Stimulated activated CD8-positive, alpha-beta memory T cell treated with anti-CD3 and anti-CD28 coated beads, Interleukin-2, amount 100 ng/mL, for 48 hours (primary cell): ENCODE data around the gene CPEB3.

Experiments
- DNase-seq, 2 donors: peaks; one replicate each; pipeline ENCODE4 v3.0.0-alpha.2; 2020; ENCODE audit warnings: low read depth in 2 of 2

CPEB3 gene

DNA sequence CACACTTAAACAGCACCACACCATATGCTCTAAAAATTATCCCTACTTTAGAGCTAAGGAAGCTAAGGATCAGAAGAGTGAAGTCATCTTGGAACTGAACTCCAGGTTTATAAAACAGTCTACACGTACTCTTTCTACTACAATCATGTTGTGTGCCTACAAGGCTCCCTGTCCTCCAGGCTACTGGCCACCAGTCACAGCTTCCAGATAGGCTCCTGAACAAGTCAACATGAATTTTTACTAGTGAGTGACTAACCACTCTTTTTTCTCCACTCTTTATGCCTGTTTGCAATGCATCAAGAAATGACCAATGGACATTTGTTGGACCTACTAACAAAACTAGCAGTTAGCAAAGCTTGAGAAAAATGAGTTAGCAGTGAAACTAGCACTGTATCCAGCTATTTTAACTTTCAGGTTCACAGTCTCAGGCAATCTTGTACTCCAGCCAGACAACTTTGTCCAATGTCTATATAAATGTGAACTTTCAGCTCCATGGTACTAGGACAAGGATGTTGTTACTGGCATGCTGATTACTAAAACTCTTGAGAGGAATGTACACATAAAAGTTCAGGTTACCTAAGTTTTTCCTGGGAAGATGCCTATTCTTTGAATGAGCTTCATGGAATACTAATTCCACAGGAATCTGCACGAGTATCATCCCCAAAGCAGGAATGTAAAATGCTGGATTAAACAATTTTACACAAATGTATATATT lies 187.3 kb downstream of the CPEB3 start:
- no peak for DNase-seq

GRCh38 chr10:92102601-92103213 lies 188.2 kb downstream of the CPEB3 start:
- DNase-seq = no peak

- DNase-seq = no peak
These were observed 195.9 kb downstream of the CPEB3 start for GRCh38 chr10:92094960-92095359.

DNA sequence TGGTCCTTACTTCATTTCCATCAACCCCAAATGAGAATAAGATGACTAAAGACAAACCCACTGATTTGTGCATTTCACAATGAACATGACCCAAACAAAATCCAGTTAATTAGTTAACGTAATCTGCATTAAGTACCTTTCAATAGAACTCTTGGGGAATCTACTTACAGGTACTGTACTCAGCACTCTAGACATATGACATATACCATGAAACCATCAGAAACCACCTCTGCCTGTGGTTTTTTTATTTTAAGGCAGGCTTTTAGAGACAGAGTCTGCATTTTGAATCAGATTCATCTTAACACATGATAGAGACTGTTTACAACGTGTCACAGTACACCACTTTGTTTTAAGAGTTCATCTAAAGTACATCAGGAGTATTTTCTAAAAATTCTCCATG lies 198.9 kb downstream of the CPEB3 start:
- no peak for DNase-seq

GRCh38 chr10:92087750-92088395 lies 203.0 kb downstream of the CPEB3 start:
- DNase-seq = peak; percentile 4 to 26

- DNase-seq = no peak
These were observed 208.1 kb downstream of the CPEB3 start for GRCh38 chr10:92082583-92083280.

- no peak for DNase-seq
These were observed 209.2 kb downstream of the CPEB3 start for GRCh38 chr10:92081641-92082040.

GRCh38 chr10:92080244-92080643 lies 210.6 kb downstream of the CPEB3 start:
- DNase-seq = no peak

DNA sequence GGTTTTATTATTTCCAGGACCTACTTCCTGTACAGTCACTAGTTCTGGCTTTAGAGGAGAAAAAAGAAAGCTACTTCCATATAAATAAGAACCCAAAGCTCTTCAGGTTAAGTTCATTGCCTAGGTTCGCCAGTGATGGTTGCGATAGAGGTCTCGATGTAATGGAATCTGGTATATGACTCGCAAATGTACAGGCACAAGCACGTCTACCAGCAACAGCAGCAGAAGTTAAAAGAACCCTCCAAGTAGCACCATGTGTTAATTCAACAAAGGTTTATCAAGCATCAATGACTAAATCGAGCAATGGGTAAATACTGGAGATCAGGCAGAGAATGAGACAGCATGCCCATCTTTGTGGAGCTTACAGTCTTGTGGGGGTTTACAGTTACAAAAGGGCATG lies 211.9 kb downstream of the CPEB3 start:
- DNase-seq = no peak

DNA sequence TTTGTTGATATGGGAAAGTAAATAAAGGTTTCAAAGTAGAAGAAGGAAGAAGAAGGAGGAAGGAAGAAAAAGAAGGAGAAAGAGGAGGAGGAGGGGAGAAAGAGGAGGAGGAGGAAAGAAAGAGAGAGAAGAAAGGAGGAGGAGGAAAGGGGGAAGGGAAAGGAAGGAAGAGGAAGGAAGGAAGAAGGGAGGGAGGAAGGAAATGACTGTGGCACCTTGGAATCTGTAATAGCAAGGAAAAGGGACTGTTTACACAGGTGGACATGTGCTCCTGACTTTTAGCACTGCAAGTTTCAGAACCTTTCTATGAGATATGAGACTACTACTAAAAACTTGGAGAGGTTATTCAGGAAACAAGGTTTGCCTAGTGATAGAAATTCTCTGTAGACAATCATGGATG lies 214.2 kb downstream of the CPEB3 start:
- DNase-seq = no peak

DNA sequence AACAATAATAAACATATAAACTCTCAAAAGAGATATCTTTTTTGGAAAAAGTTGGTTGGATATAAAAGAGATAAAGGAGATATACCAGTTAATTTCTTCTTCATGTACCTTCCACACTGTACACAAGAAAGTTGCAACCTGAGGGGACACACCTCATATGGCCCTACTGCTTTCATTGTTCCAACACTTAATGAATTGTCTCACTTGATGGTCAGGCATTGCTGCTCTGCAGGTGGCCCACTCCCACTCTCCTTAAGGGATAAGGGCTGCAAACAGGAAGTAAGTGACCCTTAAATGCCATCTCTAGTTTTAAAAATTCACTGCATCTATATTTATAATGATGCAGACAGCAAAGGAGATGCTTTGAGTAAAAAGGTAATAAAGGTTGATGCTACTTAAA lies 215.0 kb downstream of the CPEB3 start:
- DNase-seq = no peak

DNA sequence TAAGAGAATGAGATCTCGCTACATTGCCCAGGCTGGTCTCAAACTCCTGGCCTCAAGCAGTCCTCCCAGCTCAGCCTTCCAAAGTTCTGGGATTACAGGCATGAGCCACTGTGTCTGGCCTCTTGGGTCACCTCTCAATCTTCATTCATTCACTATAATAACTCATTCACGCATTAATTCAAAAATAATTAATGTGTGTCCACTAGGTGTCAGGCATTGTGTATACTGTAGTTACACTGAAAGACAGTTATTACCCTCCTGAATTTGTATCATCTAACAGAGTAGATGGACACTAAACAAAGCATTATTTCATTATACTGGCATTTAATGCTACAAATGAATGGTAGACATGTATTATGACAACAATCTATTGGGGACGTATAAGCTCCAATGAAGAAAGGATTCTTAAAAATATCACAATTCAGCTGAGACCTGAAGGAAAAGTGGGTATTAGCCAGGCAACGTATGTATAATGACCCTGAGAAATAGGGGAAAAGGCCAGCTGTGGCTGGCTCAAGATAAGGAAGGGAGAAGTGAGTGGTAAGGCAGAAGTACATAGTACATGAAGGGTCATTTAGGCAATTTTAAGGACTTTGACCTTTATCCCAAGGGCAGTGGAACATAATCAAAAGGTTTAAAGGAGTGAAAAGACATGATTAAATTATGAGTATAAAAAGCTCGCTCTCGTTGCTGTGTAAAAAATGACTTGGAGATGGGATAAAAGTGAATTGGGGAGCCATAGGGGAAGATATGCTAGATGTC lies 216.6 kb downstream of the CPEB3 start:
- no peak for DNase-seq

GRCh38 chr10:92068900-92069299 lies 222.0 kb downstream of the CPEB3 start:
- DNase-seq = no peak

DNA sequence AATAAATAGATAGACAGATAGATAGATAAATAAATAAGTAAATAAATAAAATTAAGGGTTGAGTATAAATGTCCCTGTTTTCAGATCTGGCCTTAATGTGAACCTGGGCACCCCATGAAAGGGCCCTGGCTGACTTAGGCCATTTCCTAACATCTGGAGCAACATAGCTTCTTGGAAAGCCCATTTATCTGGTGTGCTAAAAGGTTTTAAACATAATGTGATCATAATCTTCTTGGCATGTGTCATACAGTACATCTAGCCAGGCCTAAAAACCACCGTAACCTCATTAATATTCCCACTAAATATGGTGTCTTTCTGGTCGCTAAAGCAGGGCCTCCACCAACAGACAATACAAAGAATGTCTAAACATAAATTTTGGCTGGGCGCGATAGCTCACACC lies 224.5 kb downstream of the CPEB3 start:
- DNase-seq = no peak

DNA sequence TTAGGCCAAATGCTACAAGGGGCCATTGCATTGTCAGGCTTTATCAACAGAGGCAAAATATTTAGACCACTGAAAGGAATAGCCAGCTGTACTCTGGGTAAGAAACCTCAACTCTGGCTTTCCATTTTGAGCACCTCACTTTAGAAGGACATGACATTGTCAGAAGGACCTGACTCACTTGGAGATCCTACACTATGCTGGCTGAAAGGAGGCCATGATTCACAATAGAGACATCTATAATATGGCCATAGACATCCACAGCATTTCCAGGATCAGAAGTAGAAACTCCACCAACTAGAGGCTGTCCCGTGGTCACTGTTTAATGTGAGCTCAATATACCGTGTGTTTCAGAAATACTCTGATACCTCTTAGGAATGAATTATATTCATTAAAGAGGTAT lies 226.4 kb downstream of the CPEB3 start:
- no peak for DNase-seq

- no peak for DNase-seq
These were observed 228.6 kb downstream of the CPEB3 start for GRCh38 chr10:92062273-92062672.

- DNase-seq = no peak
These were observed 236.1 kb downstream of the CPEB3 start for GRCh38 chr10:92054807-92055206.

- no peak for DNase-seq
These were observed 238.1 kb downstream of the CPEB3 start for GRCh38 chr10:92052741-92053140.

- no peak for DNase-seq
These were observed 238.8 kb downstream of the CPEB3 start for GRCh38 chr10:92052088-92052487.

DNA sequence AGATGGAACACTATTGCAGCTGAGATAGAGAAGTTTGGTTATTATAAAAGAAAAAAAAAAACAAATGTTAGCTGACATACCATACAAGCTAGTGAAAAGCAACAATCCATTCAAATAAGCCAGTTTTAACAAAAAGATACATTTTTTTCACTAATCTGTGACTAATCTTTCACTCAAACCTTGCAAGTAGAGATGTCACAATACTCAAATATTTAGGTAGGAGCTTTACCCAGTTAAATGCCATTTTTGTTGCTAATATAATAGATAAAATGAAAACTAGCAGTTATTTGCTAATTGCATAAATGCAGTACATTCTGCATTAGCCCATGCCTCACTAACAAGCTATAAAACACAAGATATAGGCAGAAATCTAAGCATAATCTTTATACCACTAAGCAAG lies 243.7 kb downstream of the CPEB3 start:
- no peak for DNase-seq

GRCh38 chr10:92045641-92046106 lies 245.2 kb downstream of the CPEB3 start:
- no peak for DNase-seq

GRCh38 chr10:92042541-92042940 lies 248.3 kb downstream of the CPEB3 start:
- no peak for DNase-seq
